ENCODE data around the gene TMEM156.

Gene TMEM156

GRCh38 chr4:38924353-38924752 lies 107.9 kb downstream of the TMEM156 start:
- no peak for DNase-seq (ENCODE audit: low spot score)

- DNase-seq (ENCODE audit: low spot score): no peak
These were observed 108.5 kb downstream of the TMEM156 start for GRCh38 chr4:38923746-38924145.

- DNase-seq (ENCODE audit: low spot score): no peak
These were observed 111.1 kb downstream of the TMEM156 start for GRCh38 chr4:38921151-38921550.

GRCh38 chr4:38920677-38921076 lies 111.5 kb downstream of the TMEM156 start:
- no peak for DNase-seq (ENCODE audit: low spot score)

- DNase-seq (ENCODE audit: low spot score): no peak
These were observed 112.0 kb downstream of the TMEM156 start for GRCh38 chr4:38920186-38920585.

- no peak for DNase-seq (ENCODE audit: low spot score)
These were observed 112.7 kb downstream of the TMEM156 start for GRCh38 chr4:38919494-38919893.

- no peak for DNase-seq (ENCODE audit: low spot score)
These were observed 114.7 kb downstream of the TMEM156 start for GRCh38 chr4:38917481-38918025.

All from ecto neural progenitor cell (in vitro differentiated cells).